ENCODE results near the gene PDCD6IP.
"Not testable (repeated sequence)": the region's sequence is repeated elsewhere in the genome, so short reads cannot be mapped to it uniquely, and the experiment has no call there.

Gene PDCD6IP

GRCh38 chr3:33798418-33799201, at the start of gene PDCD6IP:
PDCD6IP (plus strand) TSS chr3:33798630; CDS start chr3:33798729, 99 bp downstream.
- DNase-seq (ENCODE audit: low spot score): peak; percentile 96

GRCh38 chr3:33749546-33750210, 48.8 kb upstream of the PDCD6IP start:
- DNase-seq (ENCODE audit: low spot score): no peak

- DNase-seq (ENCODE audit: low spot score): no peak
Observed at GRCh38 chr3:33750211-33750548, 48.2 kb upstream of the PDCD6IP start.

GRCh38 chr3:33751336-33751735, 47.1 kb upstream of the PDCD6IP start:
- DNase-seq (ENCODE audit: low spot score): no peak

GRCh38 chr3:33754391-33754790, 44.0 kb upstream of the PDCD6IP start:
- DNase-seq (ENCODE audit: low spot score): not testable (repeated sequence)

DNA sequence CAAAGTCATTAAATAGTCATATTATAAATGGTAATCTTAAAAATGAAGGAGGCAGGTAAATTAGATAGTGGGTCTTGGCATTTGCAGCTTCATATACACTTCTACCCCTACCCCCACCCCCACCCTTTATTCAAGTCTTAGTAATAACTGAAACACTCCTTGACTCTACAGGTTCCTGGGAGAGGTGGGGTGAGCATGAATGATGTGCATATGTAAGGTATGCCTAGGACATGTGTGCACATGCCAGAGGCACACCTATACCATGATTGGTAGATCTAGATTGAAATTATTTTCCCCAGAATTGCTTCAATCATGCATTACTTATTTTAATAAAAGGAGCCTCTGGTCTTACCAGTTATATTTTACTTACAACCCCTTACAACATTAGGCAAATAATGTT, 40.1 kb upstream of the PDCD6IP start:
- no peak for DNase-seq (ENCODE audit: low spot score)

DNA sequence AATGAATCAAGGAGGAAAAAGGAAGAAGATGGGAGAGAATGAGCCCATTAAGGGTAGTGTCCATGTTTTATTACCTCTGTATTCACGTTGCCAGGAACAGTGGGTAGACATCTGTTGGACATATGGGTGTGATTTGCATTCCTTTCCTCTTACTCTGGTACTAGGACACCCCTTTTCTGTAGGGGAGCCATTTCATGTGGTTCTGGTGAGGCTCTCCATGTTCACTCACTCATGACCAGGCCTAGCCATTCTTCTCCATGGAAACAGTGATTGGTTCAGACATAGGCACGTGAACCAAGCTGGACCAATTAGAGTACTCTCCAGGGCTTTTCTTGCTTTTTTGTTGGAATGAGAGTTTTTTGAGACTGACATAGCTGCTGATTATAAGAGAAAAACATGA, 39.6 kb upstream of the PDCD6IP start:
- DNase-seq (ENCODE audit: low spot score): peak; percentile 51

DNA sequence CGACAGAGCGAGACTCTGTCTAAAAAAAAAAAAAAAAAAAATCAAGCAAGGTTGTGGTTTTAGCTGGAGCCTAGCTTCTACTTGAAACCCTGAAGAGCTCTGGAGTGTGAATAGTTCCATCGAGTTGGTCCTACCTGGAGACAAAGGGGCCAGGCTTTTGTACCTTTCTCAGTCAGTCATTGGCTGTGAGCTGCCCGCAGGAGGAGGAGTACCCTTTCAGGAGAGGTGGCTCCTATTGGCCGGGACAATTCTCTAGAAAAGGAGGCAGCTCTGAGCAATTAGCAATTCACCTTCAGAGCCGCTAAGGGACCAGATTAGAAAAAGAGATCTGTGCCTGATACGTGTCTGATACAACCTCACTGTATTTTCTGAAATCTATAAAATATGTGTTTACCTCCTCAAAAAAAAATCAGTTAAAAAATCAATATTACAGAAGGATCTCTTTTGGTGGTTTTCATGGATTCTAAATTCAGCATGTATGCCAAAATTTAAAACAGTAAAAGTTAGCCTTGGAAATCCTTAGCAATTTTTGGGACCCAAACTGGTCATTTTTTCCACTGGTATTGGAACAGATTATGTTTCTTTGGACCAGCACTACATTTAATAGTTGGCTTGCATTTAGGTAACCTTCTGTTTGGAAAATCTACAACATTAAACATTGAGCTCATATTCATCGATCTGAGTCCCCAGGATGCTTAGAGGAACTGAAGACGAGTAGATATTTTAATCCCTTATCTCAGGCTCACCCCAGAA, 29.7 kb upstream of the PDCD6IP start:
- no peak for DNase-seq (ENCODE audit: low spot score)

DNA sequence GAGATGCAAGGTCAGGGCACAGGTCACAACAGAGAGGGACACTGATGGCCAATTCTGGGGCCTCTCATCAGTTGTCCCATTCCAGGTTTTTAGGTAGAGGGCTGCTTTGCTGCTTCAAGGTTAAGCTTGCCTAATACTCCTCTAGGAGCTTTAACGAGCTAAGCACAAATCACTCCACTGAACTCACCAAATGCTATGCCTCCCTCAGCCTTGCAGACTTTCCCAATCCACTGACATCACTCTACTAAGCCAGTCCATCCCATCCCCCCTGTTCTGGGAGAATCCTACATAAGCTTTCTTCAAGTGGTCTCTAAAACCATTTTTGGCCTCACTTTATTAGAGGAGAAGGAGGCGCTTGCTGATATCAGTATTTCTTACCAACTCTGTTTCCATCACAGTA, 24.8 kb upstream of the PDCD6IP start:
- DNase-seq (ENCODE audit: low spot score): no peak

DNA sequence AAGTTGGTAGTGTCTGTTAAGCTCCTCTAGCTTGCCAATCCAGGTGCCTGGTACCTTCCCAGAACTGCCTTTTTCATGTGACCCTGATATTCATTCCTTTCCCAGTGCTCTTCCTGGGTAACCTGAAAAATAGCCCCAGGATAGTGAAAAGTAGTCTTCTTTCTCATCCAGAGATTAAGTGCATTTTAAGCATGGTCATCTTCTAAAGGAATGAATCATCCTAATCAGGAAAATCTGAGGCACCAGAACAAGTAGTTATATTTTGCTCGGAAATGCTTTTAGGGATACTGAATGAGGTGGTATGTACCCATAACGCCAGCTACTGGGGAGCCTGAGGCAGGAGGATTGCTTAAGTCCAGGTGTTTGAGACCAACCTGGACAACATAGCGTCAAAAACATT, 23.1 kb upstream of the PDCD6IP start:
- DNase-seq (ENCODE audit: low spot score): no peak

DNA sequence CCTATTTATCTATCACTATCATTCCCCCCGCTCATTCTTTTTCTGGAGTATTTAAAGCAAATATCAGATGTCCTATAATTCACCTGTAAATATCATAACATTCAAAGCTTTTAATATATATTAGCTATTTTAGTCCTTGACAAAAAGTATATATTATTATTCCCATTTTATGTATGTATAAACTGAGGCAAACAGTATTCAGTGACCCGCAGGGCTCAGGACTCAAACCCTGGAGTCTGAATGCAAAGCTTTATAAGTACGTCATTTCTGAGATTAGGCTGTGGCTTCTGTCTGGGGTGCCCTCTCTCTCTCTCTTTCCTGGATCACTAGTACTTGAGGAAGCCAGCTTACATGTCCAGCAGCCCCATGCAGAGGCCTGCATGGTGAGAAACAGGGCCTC, 20.4 kb upstream of the PDCD6IP start:
- DNase-seq (ENCODE audit: low spot score): no peak

DNA sequence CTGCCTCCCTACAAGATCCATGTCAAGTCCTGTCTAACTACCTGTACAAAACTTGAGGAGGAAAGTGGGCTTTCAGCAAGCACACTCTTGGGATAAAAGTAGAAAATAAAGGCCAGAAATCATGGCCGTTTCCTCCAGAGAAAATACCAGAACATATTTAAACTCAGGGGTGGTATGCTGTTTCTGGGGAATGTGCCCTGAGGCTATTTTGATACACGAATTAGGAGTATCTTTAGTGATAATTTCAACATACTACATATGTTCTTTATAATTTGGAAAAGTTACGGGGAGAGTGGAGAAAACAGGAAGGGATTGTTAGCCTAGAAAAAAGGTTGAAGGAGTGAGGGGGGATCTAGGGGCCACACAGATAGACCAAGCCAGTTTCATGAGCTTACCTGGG, 18.7 kb upstream of the PDCD6IP start:
- no peak for DNase-seq (ENCODE audit: low spot score)

DNA sequence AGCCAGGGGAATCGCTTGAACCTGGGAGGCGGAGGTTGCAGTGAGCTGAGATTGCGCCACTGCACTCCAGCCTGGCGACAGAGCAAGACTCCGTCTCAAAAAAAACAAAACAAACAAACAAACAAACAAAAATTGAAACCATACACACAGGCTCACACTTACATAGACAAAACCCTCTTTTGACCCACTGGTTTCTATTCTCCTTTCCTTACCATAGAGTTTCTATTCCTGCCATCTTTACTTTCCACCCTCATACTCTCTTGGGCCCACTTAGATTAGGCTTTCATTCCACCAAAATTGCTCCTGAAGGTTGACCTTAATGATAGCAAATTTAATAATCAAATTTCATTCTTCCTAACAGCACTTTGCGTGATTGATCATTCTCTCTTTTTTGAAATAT, 17.0 kb upstream of the PDCD6IP start:
- not testable (repeated sequence) for DNase-seq (ENCODE audit: low spot score)

DNA sequence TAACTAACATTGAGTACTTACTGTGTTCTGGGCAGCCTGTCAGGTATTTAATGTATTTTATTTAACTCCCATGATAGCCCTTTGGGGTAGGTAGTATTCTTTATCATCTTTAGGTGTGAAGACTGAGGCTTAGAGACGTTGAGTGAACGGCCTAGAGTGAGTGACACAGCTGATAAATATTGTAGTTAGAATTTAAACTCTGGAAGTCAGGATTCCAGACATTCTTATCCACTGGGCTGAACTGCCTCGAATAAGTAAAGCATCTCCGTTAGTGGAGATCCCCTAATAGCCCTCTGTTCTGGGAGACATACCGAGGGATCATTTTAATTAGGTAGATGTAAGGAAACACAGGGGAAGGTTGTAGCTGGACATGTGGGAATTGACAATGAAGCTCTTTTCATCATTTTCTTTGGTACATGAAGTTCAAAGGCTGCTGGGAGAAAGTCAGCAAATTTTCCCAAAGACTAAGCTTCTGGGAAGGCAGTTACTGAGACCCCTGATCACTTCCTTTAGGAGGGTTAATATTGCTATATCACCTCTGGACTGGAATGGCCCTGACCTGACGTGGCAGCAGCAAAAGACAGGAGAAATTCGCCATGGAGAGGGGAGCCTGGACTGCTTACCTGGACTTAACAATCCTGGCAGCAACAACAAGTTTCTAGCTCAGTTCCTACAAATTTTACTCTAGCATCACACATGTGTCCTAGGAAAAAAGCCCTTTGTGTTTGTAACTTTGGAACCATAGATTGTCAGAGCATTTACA, 11.7 kb upstream of the PDCD6IP start:
- DNase-seq (ENCODE audit: low spot score): no peak

GRCh38 chr3:33787328-33788009, 11.0 kb upstream of the PDCD6IP start:
- peak; percentile 78 for DNase-seq (ENCODE audit: low spot score)

- no peak for DNase-seq (ENCODE audit: low spot score)
Observed at GRCh38 chr3:33789183-33789954, 9.1 kb upstream of the PDCD6IP start.

- no peak for DNase-seq (ENCODE audit: low spot score)
Observed at GRCh38 chr3:33790091-33790490, 8.3 kb upstream of the PDCD6IP start.

GRCh38 chr3:33791477-33792166, 6.8 kb upstream of the PDCD6IP start:
- DNase-seq (ENCODE audit: low spot score): no peak

GRCh38 chr3:33792167-33792892, 6.1 kb upstream of the PDCD6IP start:
- DNase-seq (ENCODE audit: low spot score): no peak

DNA sequence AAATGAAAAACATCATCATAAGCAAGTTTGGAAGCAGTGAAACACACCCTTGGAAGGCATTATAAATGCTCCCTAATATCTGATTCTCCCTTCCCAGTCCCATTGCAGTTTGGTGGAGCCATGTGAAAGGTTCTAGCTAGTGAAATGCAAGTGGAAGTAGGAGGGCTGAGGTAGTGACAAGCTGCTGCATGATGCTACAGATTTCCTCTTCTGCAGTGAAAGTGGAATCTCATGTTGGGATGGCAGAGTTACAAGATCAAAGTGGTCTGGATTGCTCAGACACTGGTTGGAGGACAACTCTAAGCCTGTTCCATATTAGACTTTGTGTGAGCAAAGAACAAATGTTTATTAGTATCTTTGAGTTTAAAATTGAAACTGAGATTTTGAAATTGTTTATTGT, 3.3 kb upstream of the PDCD6IP start:
- no peak for DNase-seq (ENCODE audit: low spot score)
